ENCODE data around the gene KIT.

Gene KIT

DNA sequence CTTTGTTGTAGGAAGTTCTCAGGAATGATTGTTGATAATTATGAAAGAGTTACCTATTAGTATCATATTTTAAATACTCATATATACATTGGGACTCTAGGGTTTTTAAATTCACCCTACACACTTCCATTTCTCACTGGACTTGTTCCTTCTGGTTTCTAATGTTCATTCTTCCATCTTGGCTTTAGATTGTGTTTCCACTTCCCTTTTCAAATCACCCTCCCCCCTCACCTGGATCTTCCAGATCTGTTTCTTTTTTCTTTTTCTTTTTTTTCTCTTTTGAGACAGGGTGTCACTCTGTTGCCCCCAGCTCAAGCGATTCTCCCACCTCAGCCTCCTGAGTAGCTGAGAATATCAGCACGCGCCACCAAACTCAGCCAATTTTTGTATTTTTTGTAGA, 6.7 kb upstream of the KIT start:
- no peak overlapping the region for H3K4me3 ChIP-seq (ENCODE audit: low read depth, low read length)
- no peak for DNase-seq (ENCODE audit: low read depth)
- TF ChIP-seq, protein P1, sequence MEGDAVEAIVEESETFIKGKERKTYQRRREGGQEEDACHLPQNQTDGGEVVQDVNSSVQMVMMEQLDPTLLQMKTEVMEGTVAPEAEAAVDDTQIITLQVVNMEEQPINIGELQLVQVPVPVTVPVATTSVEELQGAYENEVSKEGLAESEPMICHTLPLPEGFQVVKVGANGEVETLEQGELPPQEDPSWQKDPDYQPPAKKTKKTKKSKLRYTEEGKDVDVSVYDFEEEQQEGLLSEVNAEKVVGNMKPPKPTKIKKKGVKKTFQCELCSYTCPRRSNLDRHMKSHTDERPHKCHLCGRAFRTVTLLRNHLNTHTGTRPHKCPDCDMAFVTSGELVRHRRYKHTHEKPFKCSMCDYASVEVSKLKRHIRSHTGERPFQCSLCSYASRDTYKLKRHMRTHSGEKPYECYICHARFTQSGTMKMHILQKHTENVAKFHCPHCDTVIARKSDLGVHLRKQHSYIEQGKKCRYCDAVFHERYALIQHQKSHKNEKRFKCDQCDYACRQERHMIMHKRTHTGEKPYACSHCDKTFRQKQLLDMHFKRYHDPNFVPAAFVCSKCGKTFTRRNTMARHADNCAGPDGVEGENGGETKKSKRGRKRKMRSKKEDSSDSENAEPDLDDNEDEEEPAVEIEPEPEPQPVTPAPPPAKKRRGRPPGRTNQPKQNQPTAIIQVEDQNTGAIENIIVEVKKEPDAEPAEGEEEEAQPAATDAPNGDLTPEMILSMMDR (IDR thresholded peaks at IDR 0.05; ENCODE audit: control insufficient read depth, extremely low read depth, insufficient read depth) = no peak

DNA sequence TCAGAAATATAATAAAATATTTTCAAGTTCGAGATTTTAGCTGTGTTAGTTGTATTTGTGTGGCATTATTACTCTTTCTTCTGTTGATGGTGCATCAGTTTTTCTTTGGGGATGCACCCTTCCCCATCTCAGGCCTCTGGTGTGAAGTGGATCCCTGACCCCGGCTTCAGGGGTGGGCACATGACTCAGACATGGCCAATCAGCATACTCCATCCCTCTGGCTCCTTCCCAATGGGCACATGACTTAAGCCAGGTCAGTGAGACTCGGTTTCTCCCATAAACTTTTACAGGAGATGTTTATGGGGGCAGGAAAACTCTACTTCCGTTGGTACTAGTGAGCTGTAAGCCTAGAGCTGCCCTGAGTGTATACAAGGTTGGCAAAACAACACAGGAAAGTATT, 3.0 kb upstream of the KIT start:
- DNase-seq (ENCODE audit: low read depth) = no peak
- TF ChIP-seq, protein P1 (IDR thresholded peaks at IDR 0.05; ENCODE audit: control insufficient read depth, extremely low read depth, insufficient read depth) = no peak
- H3K4me3 ChIP-seq (ENCODE audit: low read depth, low read length) = no peak overlapping the region

- no peak for DNase-seq (ENCODE audit: low read depth)
- TF ChIP-seq, protein P1 (IDR thresholded peaks at IDR 0.05; ENCODE audit: control insufficient read depth, extremely low read depth, insufficient read depth) = no peak
- H3K4me3 ChIP-seq (ENCODE audit: low read depth, low read length) = no peak overlapping the region
Measured at GRCh38 chr4:54657185-54657550, 589 bp upstream of the KIT start.

- peak; percentile 35 for DNase-seq (ENCODE audit: low read depth)
- H3K4me3 ChIP-seq (ENCODE audit: low read depth, low read length) = peak overlapping the region; percentile 52
- TF ChIP-seq, protein P1 (IDR thresholded peaks at IDR 0.05; ENCODE audit: control insufficient read depth, extremely low read depth, insufficient read depth) = peak; percentile 52
Measured at GRCh38 chr4:54658252-54659093, 716 bp downstream of the KIT start.

DNA sequence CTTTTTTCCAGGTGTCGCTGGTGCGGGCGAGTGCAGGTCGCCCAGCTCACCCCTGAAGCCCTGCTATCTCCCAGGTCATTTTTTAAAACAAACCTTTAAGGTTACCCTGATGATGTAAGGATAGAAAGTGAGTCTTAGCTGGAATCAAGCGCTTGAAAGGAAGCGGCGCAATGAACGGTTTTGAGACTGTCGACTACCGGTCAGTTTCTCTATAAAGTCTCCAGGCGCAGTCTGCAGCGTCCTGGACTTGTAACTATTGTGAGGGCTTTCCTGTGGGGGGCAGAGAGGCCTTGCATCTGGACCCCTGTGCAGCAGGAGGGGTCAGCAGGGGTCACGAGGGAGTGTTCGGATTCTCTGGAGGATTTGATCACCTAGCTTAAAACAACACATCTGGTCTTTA, 1.6 kb downstream of the KIT start:
- DNase-seq (ENCODE audit: low read depth) = no peak
- TF ChIP-seq, protein P1 (IDR thresholded peaks at IDR 0.05; ENCODE audit: control insufficient read depth, extremely low read depth, insufficient read depth) = no peak
- H3K4me3 ChIP-seq (ENCODE audit: low read depth, low read length) = peak overlapping the region; percentile 52

DNA sequence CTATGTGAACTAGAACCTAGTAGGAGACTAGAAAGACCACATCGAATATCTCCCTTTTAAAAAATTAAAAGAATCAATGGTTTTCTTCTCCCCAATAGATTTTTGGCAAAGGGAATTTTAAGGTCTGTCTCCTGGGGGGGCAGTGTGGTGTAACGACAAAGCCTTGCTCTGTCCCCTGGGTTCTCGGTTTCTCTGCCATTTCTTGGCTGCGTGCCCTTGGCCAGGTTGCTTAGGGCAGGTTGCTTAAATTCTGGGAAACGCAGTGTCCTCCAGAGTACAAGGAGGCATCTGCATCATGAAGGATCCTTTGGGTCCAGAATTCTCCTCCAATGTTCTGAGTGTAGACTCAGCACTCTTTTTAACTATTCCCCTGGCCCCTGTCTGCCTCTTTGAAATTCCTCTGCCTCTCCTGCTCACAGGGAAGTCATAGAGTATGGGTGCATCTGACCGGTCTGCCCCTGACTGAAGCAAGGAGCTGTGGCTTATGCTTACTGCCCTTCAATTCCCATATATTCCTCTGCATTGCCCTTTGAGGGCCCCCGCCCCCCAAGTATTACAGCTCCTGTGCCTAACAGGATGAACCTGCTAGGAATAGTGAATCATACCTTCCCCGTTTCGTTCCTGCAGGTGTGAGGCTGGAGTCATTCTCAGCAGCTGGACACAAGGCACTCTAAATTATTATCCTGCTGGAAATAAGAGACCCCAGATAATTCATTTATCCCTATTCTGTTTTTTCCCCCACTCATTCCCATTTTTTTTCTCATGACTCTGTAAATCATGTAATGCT, 2.2 kb downstream of the KIT start:
- H3K4me3 ChIP-seq (ENCODE audit: low read depth, low read length) = no peak overlapping the region
- DNase-seq (ENCODE audit: low read depth) = no peak
- TF ChIP-seq, protein P1 (IDR thresholded peaks at IDR 0.05; ENCODE audit: control insufficient read depth, extremely low read depth, insufficient read depth) = no peak
